Vagina (tissue), 2 donors: ENCODE measurements around the gene VAMP3.

Source experiments
- POLR2A ChIP-seq, 2 donors: fragments of 450-650 bp; IDR thresholded peaks; one replicate each; pipeline ENCODE4 v1.6.1; 2017; ENCODE audit warnings: antibody characterized with exemption in 2 of 2, mild to moderate bottlenecking in 2 of 2, moderate library complexity in 2 of 2
- POLR2AphosphoS5 ChIP-seq, 2 donors: sonication (generic); formaldehyde crosslinking; IDR thresholded peaks; one replicate each; pipeline ENCODE4 v1.9.0; 2017; ENCODE audit warnings: antibody characterized with exemption in 2 of 2, mild to moderate bottlenecking in 2 of 2, low read depth in 1 of 2; ENCODE audit not compliant: insufficient read depth in 1 of 2

GRCh38 chr1:7784492-7785071, 13.5 kb downstream of the VAMP3 start:
- TF ChIP-seq POLR2AphosphoS5 (IDR thresholded peaks at IDR 0.05; ENCODE audit: insufficient read depth in 1 of 2, low read depth in 1 of 2) (peak in 1 of 2 donors; percentile 38), POLR2A (IDR thresholded peaks at IDR 0.05) (no peak)
